GM12878 (cell line): ENCODE measurements around the gene TUBB4B. TPM values are rescaled to one million over a fixed set of nuclear protein-coding genes. Genes with fewer than 3 reads are reported as not detected.
A peak's percentile ranks its signal among the peaks of the same experiment; 100 is the strongest.

ENCODE experiments used
- ATAC-seq: fragments of 200-7000 bp; cut with Tn5 transposase; 3 replicates; pipeline ENCODE4 v1.9.1; 2020; ENCODE audit warnings: mild to moderate bottlenecking, moderate library complexity
- BruUV-seq: library from RNA; stranded (reverse); fragments of 400-500 nt; replicated peaks from 2 replicates; lab custom pipeline; 2021; lab: Mats Ljungman, UMichigan
- CTCF ChIA-PET: fragments of 300-600 bp; sonication (Branson Sonifier 250); formaldehyde crosslinking; extraction: SDS; loops from one replicate; lab custom pipeline; 2021; ENCODE audit warnings: inconsistent platforms; lab: Yijun Ruan, JAX
- POLR2A ChIA-PET: fragments of 350-600 bp; formaldehyde crosslinking; extraction: SDS; loops from one replicate; lab custom pipeline; 2021; ENCODE audit warnings: inconsistent platforms; lab: Charles Lee
- RAD21 ChIA-PET: fragments of 300-600 bp; sonication (Branson Sonifier 250); formaldehyde crosslinking; loops from one replicate; lab custom pipeline; 2023; ENCODE audit warnings: antibody characterized with exemption; ENCODE audit not compliant: unreplicated experiment; lab: Charles Lee
- SMC1A ChIA-PET: fragments of 300-600 bp; sonication (Branson Sonifier 250); formaldehyde crosslinking; loops from one replicate; lab custom pipeline; 2023; ENCODE audit not compliant: unreplicated experiment, uncharacterized antibody; lab: Charles Lee
- DNase-seq: peaks from one replicate; pipeline ENCODE4 v3.0.0-alpha.2; 2011; ENCODE audit warnings: low read depth, low spot score
- FAIRE-seq: peaks from 3 replicates; lab custom pipeline; 2011; peaks lifted over from hg19 to GRCh38; lab: Jason Lieb, UNC
- H2AFZ ChIP-seq: 2 replicates; pipeline ENCODE4 v1.6.0; 2011; ENCODE audit warnings: low read depth, low read length, control low read depth; ENCODE audit not compliant: control insufficient read depth
- H3K27ac ChIP-seq: 2 replicates; pipeline ENCODE4 v1.5.1; 2011; ENCODE audit warnings: control low read depth; ENCODE audit not compliant: control insufficient read depth, insufficient read depth
- H3K27me3 ChIP-seq, 2 experiments: replicated peaks in 1 of 2; 2 replicates each; pipeline versions ENCODE4 v1.6.0 to v1.6.1; 2011; ENCODE audit warnings: low read length in 1 of 2; ENCODE audit not compliant: control insufficient read depth in 2 of 2, insufficient read depth in 2 of 2
- H3K36me3 ChIP-seq, 2 experiments: 2 replicates each; pipeline ENCODE4 v1.5.1; 2011; ENCODE audit warnings: low read length in 1 of 2; ENCODE audit not compliant: control insufficient read depth in 2 of 2, insufficient read depth in 2 of 2
- H3K4me1 ChIP-seq: 2 replicates; pipeline ENCODE4 v1.6.1; 2011; ENCODE audit warnings: mild to moderate bottlenecking, low read length, moderate library complexity, mixed read lengths; ENCODE audit not compliant: control insufficient read depth, insufficient read depth
- H3K4me2 ChIP-seq: 2 replicates; pipeline ENCODE4 v1.6.0; 2011; ENCODE audit warnings: control low read depth; ENCODE audit not compliant: control insufficient read depth, insufficient read depth
- H3K4me3 ChIP-seq: fragments of 200-600 bp; sonication (generic); 2 replicates; pipeline ENCODE4 v1.5.1; 2016
- H3K79me2 ChIP-seq: 2 replicates; pipeline ENCODE4 v1.6.0; 2011; ENCODE audit warnings: low read length; ENCODE audit not compliant: control insufficient read depth, insufficient read depth
- H3K9ac ChIP-seq: 2 replicates; pipeline ENCODE4 v1.8.0; 2011; ENCODE audit warnings: low read length, control low read depth, mixed read lengths; ENCODE audit not compliant: control insufficient read depth, insufficient read depth
- H3K9me3 ChIP-seq: replicated peaks from 3 replicates; pipeline ENCODE4 v1.5.1; 2011; ENCODE audit warnings: mild to moderate bottlenecking, low read length; ENCODE audit not compliant: control insufficient read depth, insufficient read depth
- H4K20me1 ChIP-seq: 2 replicates; pipeline ENCODE4 v1.6.0; 2011; ENCODE audit not compliant: control insufficient read depth, insufficient read depth
- ATF2 ChIP-seq: IDR thresholded peaks from 2 replicates; pipeline ENCODE4 v1.6.1; 2012; ENCODE audit warnings: low read length, inconsistent platforms
- CTCF ChIP-seq, 3 experiments: IDR thresholded peaks in 2 of 3; conservative IDR thresholded peaks in 1 of 3; 2 replicates each; pipeline ENCODE4 v1.5.1; 2011; ENCODE audit warnings: low read depth in 3 of 3, low read length in 3 of 3, mild to moderate bottlenecking in 3 of 3, control low read depth in 2 of 3, moderate library complexity in 2 of 3, inconsistent platforms in 1 of 3, mixed read lengths in 1 of 3; ENCODE audit not compliant: control insufficient read depth in 2 of 3, insufficient read depth in 1 of 3; ENCODE audit errors: extremely low read depth in 1 of 3
- HDGF ChIP-seq: fragments of 450-650 bp; IDR thresholded peaks from 2 replicates; pipeline ENCODE4 v1.6.1; 2016; ENCODE audit warnings: antibody characterized with exemption
- MAX ChIP-seq: IDR thresholded peaks from 2 replicates; pipeline ENCODE4 v1.6.1; 2012; ENCODE audit warnings: low read depth, low read length, improper control_type of control experiment
- MYC ChIP-seq: IDR thresholded peaks from 2 replicates; pipeline ENCODE4 v1.6.1; 2011; ENCODE audit warnings: mild to moderate bottlenecking, low read length, moderate library complexity, inconsistent platforms; ENCODE audit not compliant: insufficient read depth, insufficient replicate concordance, insufficient read length, severe bottlenecking
- POLR2A ChIP-seq: IDR thresholded peaks from 2 replicates; pipeline ENCODE4 v1.6.1; 2011; ENCODE audit warnings: low read depth, mild to moderate bottlenecking, low read length
- WGBS: methylation state at CpG from one replicate; pipeline ENCODE4 v1.1.6; 2016; ENCODE audit warnings: low lambda C conversion rate; ENCODE audit not compliant: insufficient replicate concordance, insufficient coverage; ENCODE audit errors: missing lambda C conversion rate; 5-methylcytosine and 5-hydroxymethylcytosine counted together
- in situ Hi-C: fragments of 300-500 bp; cut with MboI; formaldehyde crosslinking; loops from 9 replicates; pipeline ENCODE4 v1.14.3; 2018; ENCODE audit warnings: mixed read lengths
- intact Hi-C: fragments of 100-400 bp; cut with micrococcal nuclease; formaldehyde crosslinking; loops from one replicate; pipeline ENCODE4 v1.14.2; 2022; ENCODE audit not compliant: unreplicated experiment
- polyA plus RNA-seq, 11 experiments: library from polyadenylated mRNA; depleted of rRNA in 4 of 11; unstranded in 6 of 11; stranded (reverse) in 5 of 11; fragments of >200 nt; fragmentation: Nextera tagmentation in 4 of 11; fragmentation: Illumina TruSeq in 1 of 11; extraction: Ambion mirVana in 4 of 11; extraction: Trizol in 1 of 11; gene quantifications; 1 replicate in 1 of 11; 2 replicates in 10 of 11; pipeline versions ENCODE4 v1.2.1 to v1.2.3, GENCODE V29; 2011 to 2016; ENCODE audit warnings: inconsistent platforms in 2 of 11, missing spikeins in 2 of 11, low read depth in 1 of 11
- total RNA-seq, 4 experiments: library from RNA; depleted of rRNA in 3 of 4; stranded (reverse); fragments of >200 nt in 3 of 4; fragmentation: Illumina TruSeq in 1 of 4; extraction: Trizol in 1 of 4; gene quantifications; 2 replicates each; pipeline versions ENCODE4 v1.2.1 to v1.2.3, GENCODE V29; 2013 to 2021

The TUBB4B gene
- total and polyA plus RNA-seq, 10 of the 15 experiments (the other 5 are each of a cell fraction or from before 2014, with no cell fraction given): 23.0 to 532 (median 254) TPM

DNA sequence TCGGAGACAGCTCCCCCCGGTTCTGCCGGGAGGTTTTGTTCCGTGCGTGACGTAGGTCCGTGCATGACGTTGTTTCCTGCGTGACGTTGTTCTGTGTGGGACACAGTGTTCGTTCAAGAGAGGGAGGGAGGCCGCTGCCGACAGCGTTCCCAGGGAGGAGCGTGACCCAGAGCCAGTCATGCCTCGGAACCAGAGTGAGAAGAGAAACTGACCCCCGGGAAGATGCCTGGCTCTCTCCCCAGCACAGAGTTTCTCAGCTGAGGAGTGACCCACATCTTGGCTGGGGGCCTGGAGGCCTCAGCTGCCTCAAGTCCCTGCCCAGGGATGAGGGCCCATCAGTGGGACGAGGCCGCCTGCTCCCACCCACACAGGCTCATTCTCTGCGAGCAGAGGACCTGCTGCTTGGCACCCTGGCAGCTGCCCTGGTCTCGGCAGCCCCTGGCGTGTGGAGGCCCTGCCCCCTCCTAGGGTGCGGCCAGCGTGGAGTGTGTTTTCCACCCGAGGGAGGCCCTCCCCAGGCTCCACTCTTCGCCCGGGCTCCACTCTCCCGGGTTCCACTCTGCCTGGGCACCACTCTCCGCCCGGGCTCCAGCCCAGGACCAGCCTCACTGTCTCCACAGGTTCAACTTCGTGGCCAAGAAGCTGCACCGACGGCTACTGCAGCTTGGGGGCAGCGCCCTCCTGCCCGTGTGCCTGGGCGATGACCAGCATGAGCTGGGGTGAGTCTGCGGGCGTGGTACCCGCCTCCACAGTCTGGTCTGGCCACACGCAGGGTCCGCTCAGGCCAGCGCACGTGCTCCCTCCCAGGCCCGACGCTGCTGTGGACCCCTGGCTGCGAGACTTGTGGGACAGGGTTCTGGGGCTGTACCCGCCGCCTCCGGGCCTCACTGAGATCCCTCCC is 27.7 kb upstream of the TUBB4B start:
- no peaks in the 10 kb centered on the region for H3K9me3 ChIP-seq
- ChIA-PET POLR2A (interaction anchor here (0.5 kb wide), 1 partner anchor 81 kb away, joined by 3 read pairs; no protein-coding TSS in a partner anchor), RAD21 (interaction anchor here (0.6 kb wide), 1 partner anchor 22 kb away, joined by 3 read pairs; no protein-coding TSS in a partner anchor), SMC1A (no interaction called here), CTCF (interaction anchor here (0.6 to 1.1 kb wide), 2 partner anchors 12 to 13 kb away, joined by 3 read pairs; partner anchors contain the start of gene RNF224)
- no peaks in the 10 kb centered on the region for H3K27me3 ChIP-seq
- H3K36me3 ChIP-seq: peaks cover 0 to 4% of the 10 kb centered on the region in 2 experiments; a peak in 3 of 4 replicates
- ATAC-seq (no peak), FAIRE-seq (no peak), DNase-seq (no peak)
- no peaks in the 10 kb centered on the region for H3K4me1 ChIP-seq
- no peak overlapping the region for H2AFZ ChIP-seq
- intact Hi-C loops (no loop called here), in situ Hi-C loops (no loop called here)
- no peak overlapping the region for H3K9ac ChIP-seq
- H3K4me2 ChIP-seq: no peak overlapping the region
- no peaks in the 10 kb centered on the region for H3K79me2 ChIP-seq
- no peak overlapping the region for H3K4me3 ChIP-seq
- TF ChIP-seq MYC (no peak), ATF2 (no peak), HDGF (no peak), POLR2A (peak; percentile 28; the same call in 1 of the 2 replicates), MAX (no peak), CTCF (IDR thresholded peaks at IDR 0.05 in 2 of 3, conservative IDR thresholded peaks at IDR 0.05 in 1 of 3; ENCODE audit: control insufficient read depth in 2 of 3, extremely low read depth in 1 of 3, insufficient read depth in 1 of 3, low read depth in 3 of 3, low read length in 3 of 3) (peak in 1 of 3 experiments; percentile 3; a peak in 1 of 6 replicates)
- H4K20me1 ChIP-seq: no peaks in the 10 kb centered on the region
- no TSS peak for BruUV-seq
- no peak overlapping the region for H3K27ac ChIP-seq
- 94% methylated on average over 46 of the region's 49 CpGs for WGBS
